ENCODE results near the gene CLHC1.

DNA sequence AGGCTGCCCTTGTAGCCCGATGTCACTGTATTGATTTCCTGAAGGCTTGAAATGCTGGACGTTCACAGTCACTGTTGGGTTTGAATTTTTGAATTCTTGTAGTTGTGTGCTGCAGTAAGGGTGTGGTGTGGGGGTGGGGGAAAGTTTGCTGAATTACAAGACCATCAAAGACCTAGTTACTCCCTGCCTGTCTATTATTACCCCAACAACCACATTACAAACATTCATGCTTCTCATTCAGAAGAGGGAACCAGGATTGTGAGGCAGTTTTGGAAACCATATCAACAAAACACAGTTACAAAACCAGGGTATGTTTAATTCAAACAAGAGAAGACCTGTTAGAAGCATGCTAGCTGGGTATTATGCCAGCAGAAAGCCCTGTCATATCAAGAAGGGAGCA, 85.8 kb downstream of the CLHC1 start:
- TF ChIP-seq CTCF (IDR thresholded peaks at IDR 0.05) (no peak), POLR2A (IDR thresholded peaks at IDR 0.05) (no peak)
